HEK293T (cell line): ENCODE measurements around the gene KPNA2.
"Not testable (repeated sequence)": the region's sequence is repeated elsewhere in the genome, so short reads cannot be mapped to it uniquely, and the experiment has no call there.

Source experiments
- CTCF ChIA-PET: fragments of 350-600 bp; formaldehyde crosslinking; extraction: SDS; loops from one replicate; lab custom pipeline; 2021; ENCODE audit warnings: antibody characterized with exemption, inconsistent platforms; lab: Yijun Ruan, JAX
- POLR2A ChIA-PET: fragments of 350-600 bp; formaldehyde crosslinking; extraction: SDS; loops from one replicate; lab custom pipeline; 2020; ENCODE audit warnings: antibody characterized with exemption, inconsistent platforms; lab: Yijun Ruan, JAX
- DNase-seq: peaks from one replicate; pipeline ENCODE4 v3.0.0; 2012; ENCODE audit warnings: mixed read lengths; ENCODE audit errors: extremely low spot score
- ARNT ChIP-seq: fragments of 450-650 bp; IDR thresholded peaks from 2 replicates; pipeline ENCODE4 v1.6.1; 2017; ENCODE audit warnings: mild to moderate bottlenecking
- BHLHE40 ChIP-seq: fragments of 450-650 bp; IDR thresholded peaks from 2 replicates; pipeline ENCODE4 v1.6.1; 2016; ENCODE audit warnings: mild to moderate bottlenecking, moderate library complexity, borderline replicate concordance
- CTBP1 ChIP-seq: fragments of 450-650 bp; IDR thresholded peaks from 2 replicates; pipeline ENCODE4 v1.6.1; 2016; ENCODE audit warnings: borderline replicate concordance
- ELF4 ChIP-seq: fragments of 450-650 bp; IDR thresholded peaks from 2 replicates; pipeline ENCODE4 v1.6.1; 2017; ENCODE audit warnings: antibody characterized with exemption
- FOXA1 ChIP-seq: fragments of 450-650 bp; IDR thresholded peaks from 2 replicates; pipeline ENCODE4 v1.6.1; 2016; ENCODE audit warnings: mild to moderate bottlenecking
- FOXK2 ChIP-seq: fragments of 450-650 bp; IDR thresholded peaks from 2 replicates; pipeline ENCODE4 v1.6.1; 2016; ENCODE audit warnings: mild to moderate bottlenecking
- FOXM1 ChIP-seq: fragments of 450-650 bp; IDR thresholded peaks from 2 replicates; pipeline ENCODE4 v1.6.1; 2017; ENCODE audit warnings: mild to moderate bottlenecking, borderline replicate concordance
- HDGF ChIP-seq: fragments of 450-650 bp; IDR thresholded peaks from 2 replicates; pipeline ENCODE4 v1.6.1; 2017; ENCODE audit warnings: antibody characterized with exemption, borderline replicate concordance
- L3MBTL2 ChIP-seq: fragments of 450-650 bp; conservative IDR thresholded peaks from 2 replicates; pipeline ENCODE4 v1.6.1; 2016; ENCODE audit warnings: mild to moderate bottlenecking
- LEF1 ChIP-seq: fragments of 450-650 bp; IDR thresholded peaks from 2 replicates; pipeline ENCODE4 v1.6.1; 2017; ENCODE audit warnings: mild to moderate bottlenecking, borderline replicate concordance
- NFRKB ChIP-seq: fragments of 450-650 bp; IDR thresholded peaks from 2 replicates; pipeline ENCODE4 v1.6.1; 2016; ENCODE audit warnings: mild to moderate bottlenecking, moderate library complexity
- SP1 ChIP-seq: fragments of 450-650 bp; IDR thresholded peaks from 2 replicates; pipeline ENCODE4 v1.6.1; 2017
- SUZ12 ChIP-seq: fragments of 450-650 bp; IDR thresholded peaks from 2 replicates; pipeline ENCODE4 v1.6.1; 2016; ENCODE audit warnings: mild to moderate bottlenecking
- TARDBP ChIP-seq: fragments of 450-650 bp; IDR thresholded peaks from 2 replicates; pipeline ENCODE4 v1.6.1; 2016
- ZNF384 ChIP-seq: fragments of 450-650 bp; IDR thresholded peaks from 2 replicates; pipeline ENCODE4 v1.6.1; 2016
- TF ChIP-seq, protein P1 (sequence below): fragments of 450-650 bp; IDR thresholded peaks from 2 replicates; pipeline ENCODE4 v1.6.1; 2016

Gene KPNA2

DNA sequence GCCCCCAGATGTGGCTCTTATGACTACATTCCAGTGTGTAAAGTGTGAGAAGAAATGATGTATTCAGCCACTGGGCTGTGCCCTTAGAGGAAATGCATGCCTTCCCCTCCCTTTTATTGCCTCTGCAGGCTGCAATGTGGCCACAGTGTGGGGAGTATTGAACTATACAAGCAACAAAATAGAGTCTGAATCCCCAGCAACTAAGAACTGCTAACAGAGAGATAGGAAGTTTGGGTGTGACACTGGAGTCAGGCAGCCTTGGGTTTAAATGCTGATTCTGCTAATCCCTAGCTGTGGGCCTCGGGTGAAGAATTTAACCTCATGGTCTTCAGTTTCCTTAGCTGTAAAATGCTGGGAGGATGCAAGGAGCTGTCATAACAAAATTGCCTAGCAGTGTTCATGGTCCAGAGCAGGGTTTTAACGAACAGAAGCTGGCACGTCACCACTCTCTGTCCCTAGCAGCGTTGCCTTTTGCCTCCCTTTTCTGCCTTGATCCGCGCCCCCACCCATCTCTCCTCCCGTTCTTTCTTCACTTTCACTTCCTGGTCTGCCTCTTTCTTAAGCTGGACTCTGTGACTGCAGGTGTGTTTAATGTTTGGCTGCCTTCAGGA, 50.3 kb downstream of the KPNA2 start:
- CTCF ChIA-PET = no interaction called here
- DNase-seq = no peak
- TF ChIP-seq L3MBTL2 (no peak), ARNT (no peak), BHLHE40 (no peak), HDGF (no peak), FOXA1 (no peak), CTBP1 (no peak), FOXK2 (no peak), LEF1 (no peak), FOXM1 (no peak), SUZ12 (no peak), NFRKB (no peak), TARDBP (no peak), ZNF384 (no peak), SP1 (no peak), ELF4 (no peak)
- TF ChIP-seq, protein P1, sequence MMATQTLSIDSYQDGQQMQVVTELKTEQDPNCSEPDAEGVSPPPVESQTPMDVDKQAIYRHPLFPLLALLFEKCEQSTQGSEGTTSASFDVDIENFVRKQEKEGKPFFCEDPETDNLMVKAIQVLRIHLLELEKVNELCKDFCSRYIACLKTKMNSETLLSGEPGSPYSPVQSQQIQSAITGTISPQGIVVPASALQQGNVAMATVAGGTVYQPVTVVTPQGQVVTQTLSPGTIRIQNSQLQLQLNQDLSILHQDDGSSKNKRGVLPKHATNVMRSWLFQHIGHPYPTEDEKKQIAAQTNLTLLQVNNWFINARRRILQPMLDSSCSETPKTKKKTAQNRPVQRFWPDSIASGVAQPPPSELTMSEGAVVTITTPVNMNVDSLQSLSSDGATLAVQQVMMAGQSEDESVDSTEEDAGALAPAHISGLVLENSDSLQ = no peak
- POLR2A ChIA-PET = no interaction called here

DNA sequence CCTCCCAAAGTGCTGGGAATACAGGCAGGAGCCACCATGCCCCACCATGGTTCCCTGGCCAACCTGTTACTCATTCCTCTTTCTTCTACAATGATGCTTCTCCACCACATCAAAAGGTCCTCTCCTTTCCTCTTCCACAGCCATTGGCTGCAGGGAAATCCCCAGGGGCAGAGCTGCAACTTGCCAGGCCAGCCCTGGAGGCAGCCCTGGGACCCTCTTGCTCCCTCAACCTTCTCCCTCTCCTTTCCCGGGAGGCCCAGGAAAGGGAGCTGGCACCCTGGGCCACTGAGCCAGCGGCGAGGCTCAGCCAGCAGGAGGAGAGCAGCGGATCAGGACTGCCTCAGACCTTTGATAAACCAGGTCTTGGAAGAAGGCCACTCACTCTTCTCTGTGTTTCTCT, 51.1 kb downstream of the KPNA2 start:
- DNase-seq, CTCF ChIA-PET, POLR2A ChIA-PET: not testable (repeated sequence)

DNA sequence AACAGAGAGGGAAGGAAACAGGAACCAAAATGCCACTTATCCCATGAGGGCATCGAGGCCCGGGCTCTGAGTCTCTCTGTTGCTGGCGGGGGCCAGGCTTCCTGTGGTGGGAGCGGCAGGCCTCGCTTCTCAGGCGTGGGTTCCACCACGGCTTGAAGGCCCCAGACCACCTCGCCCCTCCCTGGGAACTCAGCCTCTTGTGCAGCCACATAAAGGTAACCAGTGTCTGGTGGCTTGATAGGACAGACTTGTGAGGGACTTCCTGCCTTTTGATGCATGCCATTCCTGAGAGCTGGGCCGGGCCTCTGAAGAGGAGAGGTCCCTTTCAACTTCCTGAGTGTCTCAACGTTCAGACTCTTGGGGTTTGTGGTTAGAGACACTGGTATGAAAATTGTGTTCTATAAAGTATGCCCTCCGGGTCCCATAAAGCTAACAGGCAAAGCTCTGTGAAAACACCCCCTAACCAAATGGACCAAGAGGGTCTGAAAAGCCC, 51.6 kb downstream of the KPNA2 start:
- CTCF ChIA-PET, DNase-seq, POLR2A ChIA-PET: not testable (repeated sequence)

DNA sequence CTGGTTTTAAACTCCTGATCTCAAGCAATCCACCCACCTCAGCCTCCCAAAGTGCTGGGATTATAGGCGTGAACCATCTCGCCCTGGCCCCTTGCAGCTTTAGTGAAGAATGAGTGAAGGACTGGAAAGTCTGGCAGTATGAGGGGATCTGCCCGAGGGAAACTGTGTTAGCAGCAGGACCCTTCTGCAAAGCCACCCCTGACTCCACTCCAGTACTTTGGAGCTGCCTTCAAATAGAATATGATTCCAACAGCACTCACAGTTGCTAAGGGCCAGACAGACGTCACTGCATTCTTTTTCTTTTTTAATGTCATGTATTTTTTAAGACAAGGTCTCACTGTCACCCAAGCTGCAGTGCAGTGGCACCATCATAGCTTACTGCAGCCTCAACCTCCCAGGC, 52.3 kb downstream of the KPNA2 start:
- ChIA-PET POLR2A (no interaction called here), CTCF (no interaction called here)
- DNase-seq = no peak
- TF ChIP-seq CTBP1 (no peak), BHLHE40 (no peak), SP1 (no peak), L3MBTL2 (no peak), HDGF (no peak), ELF4 (no peak), NFRKB (no peak), TARDBP (no peak), FOXA1 (no peak), SUZ12 (no peak), LEF1 (no peak), ZNF384 (no peak)
- TF ChIP-seq, protein P1 = no peak

DNA sequence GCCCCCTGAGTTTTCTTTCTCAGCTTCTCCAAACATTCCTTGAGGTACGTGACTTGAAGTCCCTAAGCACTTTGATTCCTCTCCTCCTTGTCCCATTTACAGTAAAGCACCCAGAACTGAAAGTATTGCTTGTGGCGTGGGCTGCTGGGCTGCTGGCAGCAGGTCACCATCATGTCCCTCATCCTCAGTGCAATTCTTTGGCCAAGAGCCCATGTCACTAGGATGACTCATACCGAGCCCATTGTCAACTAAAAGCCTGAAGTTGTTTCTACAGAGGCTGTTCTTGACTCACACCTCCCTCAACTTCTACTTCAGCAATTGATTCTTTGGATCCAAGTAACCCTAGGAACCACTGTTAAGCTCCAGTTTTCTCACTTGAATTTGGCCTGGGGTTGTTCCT, 54.3 kb downstream of the KPNA2 start:
- DNase-seq = no peak
- POLR2A ChIA-PET = no interaction called here
- CTCF ChIA-PET = no interaction called here
- TF ChIP-seq SUZ12 (no peak), FOXA1 (no peak), ELF4 (no peak), L3MBTL2 (no peak)

DNA sequence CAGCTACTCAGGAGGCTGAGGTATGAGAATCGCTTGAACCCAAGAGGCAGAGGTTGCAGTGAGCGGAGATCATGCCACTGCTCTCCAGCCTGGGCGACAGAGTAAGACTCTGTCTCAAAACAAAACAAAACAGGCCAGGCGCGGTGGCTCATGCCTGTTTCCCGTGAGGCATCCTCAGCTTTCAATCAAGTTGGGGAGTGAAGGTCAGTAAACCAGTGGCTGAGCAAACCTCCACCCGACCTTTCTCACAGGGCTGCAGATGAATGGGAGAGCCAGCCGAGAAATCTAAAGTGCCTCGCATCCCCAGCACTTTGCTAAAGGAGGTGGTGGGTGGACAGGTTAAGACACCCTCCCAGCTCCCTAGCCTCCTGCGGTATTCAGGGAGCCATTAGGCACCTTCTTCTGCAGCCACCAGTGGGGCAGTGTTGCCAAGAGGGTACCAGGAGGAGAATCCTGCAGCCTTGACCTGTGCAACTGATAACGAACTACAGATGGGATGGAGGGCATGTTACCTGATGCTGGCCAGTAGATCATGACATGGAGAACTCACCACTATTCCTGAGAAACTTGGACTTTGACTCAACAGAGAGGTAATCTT, 59.0 kb downstream of the KPNA2 start:
- POLR2A ChIA-PET = no interaction called here
- DNase-seq = no peak
- CTCF ChIA-PET = no interaction called here
- no peak for TF ChIP-seq ZNF384
- no peak for TF ChIP-seq LEF1
- TF ChIP-seq SP1 = no peak
- TF ChIP-seq ARNT = no peak
- TF ChIP-seq FOXM1 = no peak
- no peak for TF ChIP-seq ELF4
- no peak for TF ChIP-seq SUZ12
- no peak for TF ChIP-seq HDGF
- TF ChIP-seq L3MBTL2 = no peak
- TF ChIP-seq CTBP1 = no peak
- TF ChIP-seq, protein P1 = no peak
- no peak for TF ChIP-seq TARDBP
- no peak for TF ChIP-seq FOXK2
- no peak for TF ChIP-seq BHLHE40
- TF ChIP-seq NFRKB = no peak
- no peak for TF ChIP-seq FOXA1

DNA sequence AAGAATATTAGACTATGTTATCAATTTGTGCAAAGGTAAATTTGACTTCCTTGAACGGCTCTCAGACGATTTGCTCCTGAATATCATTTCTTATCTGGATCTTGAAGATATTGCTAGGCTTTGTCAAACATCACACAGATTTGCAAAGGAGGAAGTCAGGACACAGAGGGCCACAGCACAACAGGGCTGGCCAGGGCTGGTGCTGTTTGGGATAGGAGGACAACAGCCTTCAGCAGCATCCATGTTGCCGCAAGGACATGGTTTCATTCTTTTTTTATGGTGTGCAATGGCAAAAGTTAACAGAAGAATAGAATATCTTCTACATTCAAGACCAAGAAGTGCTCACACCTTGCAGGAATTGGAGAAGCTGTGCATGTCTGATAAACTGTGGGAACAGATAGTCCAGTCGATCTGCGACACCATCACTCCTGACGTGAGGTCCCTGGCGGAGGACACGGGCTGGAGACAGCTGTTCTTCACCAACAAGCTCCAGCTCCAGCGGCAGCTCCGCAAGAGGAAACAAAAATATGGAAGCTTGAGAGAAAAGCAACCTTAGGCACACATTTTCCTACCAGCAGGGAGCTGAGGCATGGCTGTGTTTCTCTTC, 59.8 kb downstream of the KPNA2 start:
- no peak for DNase-seq
- ChIA-PET CTCF (no interaction called here), POLR2A (no interaction called here)
- TF ChIP-seq CTBP1 (no peak), FOXA1 (no peak), LEF1 (no peak), HDGF (no peak)
